DMS114 treated with DMSO at 0.1 percent for 48 hours (cell line): ENCODE measurements around the gene IL1B.

Experiments used
- DNase-seq: peaks from one replicate; lab custom pipeline; 2025; ENCODE audit not compliant: unreplicated experiment; lab: John Stamatoyannopoulos, UW

IL1B gene

DNA sequence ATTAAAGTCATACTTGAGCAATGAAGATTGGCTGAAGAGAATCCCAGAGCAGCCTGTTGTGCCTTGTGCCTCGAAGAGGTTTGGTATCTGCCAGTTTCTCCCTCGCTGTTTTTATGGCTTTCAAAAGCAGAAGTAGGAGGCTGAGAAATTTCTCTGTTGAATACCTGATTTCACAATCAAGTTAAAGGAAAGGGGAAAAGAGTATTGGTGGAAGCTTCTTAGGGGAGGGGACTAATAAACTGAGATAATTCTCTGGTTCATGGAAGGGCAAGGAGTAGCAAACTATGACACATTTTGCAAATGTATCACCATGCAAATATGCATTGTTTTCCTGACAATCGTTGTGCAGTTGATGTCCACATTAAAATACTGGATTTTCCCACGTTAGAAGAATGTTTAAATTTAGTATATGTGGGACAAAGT lies at the start of gene IL1B:
Gene IL1B (minus strand): TSS at position 85 of the 423 bp plus-strand sequence. CDS start 550 bp downstream, outside the sequence.
- no peak for DNase-seq

DNA sequence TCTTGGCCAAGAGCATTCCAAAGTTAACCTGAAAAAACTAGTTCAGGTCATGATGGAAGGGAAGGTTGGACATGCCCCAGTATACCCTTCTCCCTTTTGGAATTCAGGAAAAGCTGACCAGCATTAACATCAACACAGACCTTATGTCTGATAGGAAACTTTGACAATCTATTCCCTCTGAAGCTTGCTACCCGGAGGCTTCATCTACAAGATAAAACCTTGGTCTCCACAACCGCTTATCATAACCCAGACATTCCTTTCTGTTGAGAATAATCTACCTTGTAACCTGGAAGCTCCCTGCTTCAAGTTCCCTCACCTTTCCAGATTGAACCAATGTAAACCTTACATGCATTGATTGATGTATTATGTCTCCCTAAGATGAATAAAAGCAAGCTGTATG lies 49.7 kb upstream of the IL1B start:
- DNase-seq: no peak

DNA sequence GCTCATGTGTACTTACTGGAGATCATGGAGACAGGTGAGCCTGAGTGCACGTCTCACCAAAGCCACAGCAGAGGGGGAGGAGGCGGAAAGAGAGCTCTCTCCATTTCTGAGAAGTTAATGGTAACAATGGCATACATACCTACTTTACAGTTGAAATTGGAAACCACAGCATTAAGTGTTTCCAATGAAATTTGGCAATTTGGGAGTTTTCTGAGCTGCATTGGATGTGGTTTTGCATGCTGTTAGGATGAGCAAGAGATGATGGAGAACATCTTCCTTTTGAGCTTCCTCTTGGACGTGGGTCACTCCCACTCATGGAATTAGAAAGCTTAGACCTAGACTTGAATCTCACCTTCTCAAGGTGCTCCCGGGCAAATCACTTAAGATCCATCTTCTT lies 48.9 kb upstream of the IL1B start:
- DNase-seq: no peak

DNA sequence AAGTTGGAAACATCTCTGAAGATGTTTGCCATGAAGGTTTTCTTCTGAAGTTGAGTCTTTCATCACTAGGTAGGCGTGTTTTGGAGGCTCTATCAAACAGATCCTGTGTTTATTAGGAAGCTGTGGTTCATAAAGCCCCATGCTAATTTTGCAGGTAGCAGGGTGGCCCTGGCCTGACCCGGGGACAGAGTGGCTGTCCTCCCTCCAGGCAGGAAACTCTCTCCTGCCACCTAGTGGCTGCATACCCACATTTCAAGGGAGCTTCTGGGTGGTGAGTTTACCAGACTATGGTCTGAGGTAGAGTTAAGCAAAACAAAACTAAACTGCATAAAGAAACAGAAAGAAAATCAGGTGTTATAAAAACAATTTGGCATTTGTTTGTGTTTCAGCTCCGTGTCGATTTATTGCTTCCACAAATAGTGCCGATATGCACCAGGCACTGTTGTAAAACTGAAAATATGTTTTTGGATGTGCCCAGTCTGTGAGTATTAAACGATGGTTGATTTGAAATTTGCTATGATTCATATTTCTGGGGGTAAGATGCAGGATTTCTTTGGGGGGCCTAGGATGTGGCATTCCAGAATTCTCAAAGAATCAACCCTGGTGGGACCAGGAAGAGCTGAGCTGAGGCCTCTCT lies 48.4 kb upstream of the IL1B start:
- DNase-seq: no peak

DNA sequence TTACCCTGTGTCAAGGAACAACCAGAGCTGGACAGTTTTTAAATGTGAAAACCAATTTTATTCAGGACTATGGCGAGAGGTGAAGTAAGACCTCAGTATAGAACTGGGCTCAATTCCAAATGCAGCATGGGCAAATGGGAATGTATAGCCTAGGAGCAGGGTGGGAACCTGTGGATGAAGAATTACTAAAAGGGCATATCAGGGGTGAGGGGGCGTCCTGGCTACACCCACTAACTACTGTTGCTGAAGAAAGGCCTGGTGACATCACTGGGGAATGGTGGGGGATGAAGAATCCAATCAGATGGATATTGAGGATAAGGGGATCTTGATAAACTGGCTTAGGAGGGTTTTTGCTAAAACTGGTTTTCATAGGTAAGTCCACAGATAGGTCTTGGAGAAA lies 47.1 kb upstream of the IL1B start:
- DNase-seq: no peak

DNA sequence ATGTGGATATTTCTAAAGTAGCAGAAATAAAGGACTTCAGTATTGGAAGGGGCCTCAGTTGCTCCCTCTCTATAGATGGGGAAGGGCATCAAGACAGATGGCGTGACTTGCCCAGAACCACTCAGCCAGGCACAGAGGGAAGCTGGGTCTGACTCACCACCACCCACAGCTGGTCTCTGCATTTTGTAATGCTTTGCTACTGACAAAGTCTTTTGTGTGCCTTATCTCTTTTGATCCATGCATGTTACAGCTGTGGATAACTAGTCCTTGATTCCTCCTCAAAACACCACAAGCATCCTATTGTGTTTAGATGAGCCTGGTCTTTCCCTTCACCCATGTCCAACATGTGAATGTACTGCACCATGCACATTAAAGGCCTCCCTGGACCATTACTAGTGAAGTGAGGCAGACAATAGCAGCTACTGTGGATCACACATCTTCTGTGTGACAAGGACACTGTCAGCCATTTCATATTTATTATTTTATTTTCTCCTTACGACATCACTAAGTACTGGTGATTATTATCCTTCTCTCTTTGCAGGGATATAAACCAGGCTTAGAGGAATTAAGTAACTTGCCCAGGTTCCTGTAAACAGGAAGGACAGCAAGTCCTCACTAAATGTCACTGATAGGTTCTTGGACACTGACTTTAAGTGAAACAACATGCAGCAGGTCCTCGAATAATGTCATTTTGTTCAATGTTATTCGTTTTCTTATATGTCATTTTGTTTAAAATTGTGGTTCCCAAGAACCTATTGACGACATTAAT lies 44.8 kb upstream of the IL1B start:
- DNase-seq: no peak

DNA sequence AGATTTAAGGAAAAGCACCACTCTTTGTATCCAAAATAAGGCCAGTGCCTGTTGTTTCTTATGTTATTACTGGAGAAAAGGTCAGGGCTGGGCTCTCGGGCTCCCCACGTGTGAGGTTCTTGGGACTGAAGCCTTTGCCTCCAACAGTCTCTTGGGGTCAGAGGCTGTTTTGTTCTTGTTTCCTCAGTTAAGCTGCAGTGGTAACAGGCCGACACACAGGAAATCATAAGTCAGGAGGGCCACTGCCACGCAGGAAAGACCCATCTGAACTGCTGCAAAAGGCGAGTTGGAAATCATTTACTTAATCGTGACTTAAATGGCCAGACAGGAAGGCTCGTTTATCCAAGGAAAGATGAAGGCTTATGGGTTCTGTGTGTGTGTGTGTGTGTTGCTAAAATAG lies 44.1 kb upstream of the IL1B start:
- DNase-seq: no peak

DNA sequence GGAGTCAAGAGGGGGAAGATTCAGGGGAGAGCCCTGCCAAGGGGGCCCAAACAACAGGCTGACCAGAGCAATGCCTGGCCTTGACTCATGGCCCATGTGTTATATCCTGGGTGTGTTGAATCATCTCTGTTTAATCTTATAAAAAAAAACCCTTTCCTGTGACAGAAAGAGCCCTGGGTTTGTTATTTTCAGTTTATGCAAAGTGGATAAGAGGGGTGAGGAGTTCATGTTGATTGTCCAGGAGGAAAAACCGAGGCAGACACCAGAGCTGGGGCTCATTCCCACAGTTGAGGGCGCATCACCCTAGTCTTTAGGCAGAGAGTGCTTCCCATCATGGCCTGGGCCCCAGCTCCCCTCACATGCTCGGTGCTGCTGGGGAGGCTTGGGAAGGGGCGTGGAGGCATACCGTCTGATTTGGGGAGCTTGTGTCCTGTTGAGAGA lies 43.5 kb upstream of the IL1B start:
- DNase-seq: no peak

DNA sequence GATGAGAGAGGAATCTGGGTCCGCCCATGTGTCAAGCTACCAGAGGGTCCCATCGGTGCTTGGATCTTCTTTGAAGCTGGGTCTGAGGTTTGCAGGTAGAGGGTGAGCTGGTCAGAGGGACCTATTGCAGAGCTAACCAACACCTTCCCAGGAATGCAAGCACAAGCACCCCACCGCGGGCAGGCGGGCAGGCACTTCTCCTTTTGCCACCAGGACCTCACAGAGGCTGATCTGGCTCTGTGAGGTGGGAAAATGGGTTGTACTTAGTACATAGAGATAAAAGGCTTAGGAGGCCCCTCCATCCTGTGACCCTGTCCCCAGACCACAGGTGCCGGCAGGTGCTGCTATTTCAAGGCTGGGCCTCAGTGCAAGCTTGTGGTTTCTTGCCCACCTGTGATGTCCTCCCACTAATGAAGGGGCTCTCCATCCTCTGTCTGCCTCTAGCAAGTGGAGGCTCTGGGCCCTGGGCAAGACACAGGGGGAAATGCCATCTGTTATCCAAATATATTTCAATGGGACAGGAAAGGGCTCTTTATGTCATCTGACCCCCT lies 43.0 kb upstream of the IL1B start:
- DNase-seq: no peak

DNA sequence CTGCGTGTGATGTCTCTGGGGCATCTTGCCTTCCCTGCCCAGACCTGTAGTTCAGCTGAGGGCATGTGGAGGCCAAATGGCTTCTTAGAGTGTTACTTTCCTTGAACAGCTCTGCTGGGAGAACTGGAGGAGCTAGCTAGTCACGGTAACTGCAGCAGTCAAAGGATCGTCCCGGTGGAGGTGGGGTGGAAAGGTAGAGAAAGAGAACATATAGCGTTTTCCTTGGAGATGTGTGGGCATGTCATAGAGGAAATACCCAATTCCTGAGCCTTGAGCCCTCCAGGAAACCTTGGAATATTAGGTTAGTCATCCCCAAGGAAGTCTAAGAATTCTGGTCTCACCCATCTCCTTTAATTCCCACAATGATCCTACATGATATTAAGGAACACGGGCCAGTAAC lies 40.8 kb upstream of the IL1B start:
- no peak for DNase-seq

DNA sequence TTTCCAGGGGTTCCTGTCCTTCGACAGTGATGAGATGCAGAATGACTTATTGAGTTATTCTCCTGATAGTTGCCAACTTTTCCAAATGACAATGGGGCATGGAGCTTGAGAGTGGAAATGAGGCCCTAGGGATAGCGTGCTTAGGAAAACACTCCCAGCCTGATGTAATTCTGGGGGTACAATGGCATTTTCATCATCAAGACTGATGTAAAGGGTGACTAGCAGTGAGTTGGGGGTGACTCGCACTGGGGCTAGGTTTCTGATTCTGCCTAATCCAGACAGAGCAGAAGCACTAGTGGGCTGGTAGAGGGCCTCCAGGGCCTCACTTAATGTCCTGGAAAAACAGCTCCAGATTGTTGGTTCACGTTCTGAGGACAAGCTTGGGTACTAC lies 40.4 kb upstream of the IL1B start:
- no peak for DNase-seq

DNA sequence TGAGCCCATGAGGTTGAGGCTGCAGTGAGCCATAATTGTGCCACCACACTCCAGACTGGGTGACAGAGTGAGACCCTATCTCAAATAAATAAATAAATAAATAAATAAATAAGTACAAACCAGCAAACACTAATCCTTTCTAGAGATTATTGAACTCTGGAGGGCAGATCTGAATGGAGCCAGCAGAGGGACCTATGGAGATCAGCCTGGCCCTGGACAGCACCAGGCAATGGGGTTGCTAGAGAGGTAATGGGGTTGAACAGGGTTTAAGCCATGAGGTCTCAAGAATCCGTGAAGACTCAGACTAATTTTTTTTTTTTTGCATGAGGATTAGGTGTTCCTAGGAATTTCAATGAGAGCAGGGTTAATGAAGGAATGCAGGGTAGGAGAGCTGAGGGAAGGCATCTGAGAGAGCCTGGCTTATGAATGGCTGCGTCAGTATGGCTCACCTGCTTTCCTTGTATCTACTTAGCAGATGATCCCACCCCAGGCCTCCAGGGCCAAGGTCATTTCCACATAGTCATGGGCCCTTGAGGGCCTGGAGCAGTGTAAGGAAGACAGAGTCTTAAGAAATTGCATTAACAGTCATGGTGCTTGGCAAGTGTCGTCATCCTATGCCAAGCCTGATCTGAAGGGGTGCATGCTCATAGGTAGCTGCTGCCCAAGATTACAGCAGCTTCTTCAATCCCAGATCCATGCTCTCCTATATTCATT lies 39.8 kb upstream of the IL1B start:
- DNase-seq: no peak

DNA sequence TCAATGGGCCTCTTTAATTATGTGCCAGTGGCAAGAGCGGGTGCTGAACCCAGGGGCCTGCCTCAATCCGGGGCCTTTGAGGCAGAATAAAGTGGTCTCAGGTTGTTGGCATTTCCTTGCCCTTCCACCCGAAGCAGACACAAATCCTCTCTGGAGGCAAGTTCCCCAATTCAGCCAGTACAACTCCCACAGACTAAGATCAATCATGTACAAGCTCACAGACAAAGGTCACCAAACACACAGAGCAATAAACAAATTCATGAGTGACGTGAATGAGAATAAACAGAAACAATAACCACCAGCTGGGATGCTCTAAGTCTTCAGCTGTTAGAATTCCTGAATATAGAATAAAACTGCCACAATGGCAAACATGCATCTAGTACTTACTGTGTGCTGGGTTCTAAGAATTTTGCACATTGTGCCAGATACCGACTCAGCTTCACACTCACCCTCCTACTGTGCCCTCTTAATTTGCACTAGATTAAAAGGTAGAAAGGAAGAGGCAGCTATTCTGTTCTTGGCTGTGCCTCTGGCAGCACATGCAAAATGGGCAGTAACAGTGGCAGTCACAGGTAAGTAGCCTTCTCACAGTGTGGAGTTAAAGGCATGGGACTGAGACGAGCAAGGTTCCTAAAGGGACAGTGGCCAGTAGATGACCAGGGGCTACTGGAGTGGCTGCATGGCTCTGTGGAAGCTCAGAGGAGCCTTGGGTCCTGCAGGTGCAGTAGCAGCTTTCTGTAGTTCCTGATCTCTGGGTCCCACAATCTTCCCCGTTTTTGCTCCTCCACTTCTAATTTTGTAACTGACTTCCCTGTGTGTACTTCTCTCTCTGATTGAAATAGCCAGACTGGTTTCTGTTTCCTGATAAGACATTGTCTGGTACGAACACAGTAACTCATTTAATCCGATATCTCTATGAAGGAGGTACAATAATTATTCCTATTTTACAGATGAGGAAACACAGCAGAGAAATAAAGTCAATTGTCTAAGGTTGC lies 34.6 kb upstream of the IL1B start:
- DNase-seq: no peak

DNA sequence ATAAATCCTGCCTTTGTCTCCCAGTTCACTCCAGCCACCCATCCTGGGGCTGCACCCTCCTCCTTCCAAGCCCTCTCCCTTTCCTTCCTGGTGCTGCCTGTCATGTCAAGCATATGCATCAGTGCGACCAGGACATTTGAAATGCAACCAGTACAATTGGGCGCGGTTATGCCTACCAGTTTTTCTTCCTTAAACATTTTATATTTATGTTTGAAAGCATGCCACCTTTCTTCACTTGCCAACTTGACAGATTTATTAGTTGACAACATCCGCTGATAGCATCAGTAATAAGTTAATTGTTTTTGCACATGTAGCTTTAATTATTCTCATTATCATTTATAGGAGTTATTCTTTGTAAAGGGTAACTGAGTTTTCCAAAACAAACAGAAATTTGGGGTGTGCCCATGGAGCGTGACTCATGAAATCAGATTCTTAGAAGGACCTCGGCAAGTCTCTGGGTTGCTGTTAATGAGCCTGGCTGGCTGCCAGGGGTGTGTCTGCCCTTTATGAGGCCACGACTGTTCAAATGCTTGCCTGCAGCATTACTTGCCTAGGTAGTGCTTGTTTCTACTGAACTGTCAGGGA lies 32.8 kb upstream of the IL1B start:
- no peak for DNase-seq

DNA sequence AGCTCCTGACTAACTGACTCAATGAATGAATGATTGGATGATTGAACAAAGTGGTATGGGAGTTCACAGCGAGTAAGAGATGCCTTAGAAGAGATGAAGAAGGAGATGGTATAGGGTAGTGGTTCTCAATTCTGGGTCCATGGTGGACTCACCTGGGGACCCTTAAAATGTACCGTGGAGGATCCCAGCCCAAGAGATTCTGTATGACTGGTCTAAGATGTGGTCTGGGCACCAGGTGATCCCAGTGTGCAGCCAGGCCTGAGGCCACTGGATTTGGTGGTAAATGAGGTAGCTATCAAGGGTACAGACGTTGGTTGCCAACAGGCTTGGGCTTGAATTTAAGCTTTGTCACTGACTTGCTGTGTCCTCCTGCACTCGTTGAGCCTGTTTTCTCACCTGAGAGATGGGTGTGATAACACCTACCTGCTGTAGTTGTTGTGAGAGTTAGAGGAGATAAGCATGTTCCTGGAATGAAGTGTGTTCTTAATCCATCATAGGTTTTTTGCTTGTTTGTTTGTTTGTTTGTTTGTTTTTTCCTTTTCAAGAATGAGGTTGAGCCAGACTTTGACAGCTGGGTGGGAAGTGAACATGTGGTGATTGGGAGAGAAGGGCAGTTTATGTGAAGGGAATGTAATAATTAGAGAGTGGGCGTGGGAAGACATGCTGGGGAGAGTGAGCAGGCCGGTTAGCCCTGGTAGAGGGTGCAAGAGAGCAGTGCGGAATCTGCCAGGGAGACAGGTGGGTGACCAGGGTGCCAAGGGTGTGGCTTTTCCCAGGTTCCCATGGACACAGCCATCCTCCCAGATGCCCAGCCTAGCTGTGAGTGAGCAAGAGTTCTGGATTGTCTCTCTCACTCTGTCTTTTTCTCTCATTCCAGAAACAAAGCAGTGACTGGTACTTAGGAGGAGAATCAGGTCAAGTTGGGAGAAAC lies 31.4 kb upstream of the IL1B start:
- DNase-seq: no peak

DNA sequence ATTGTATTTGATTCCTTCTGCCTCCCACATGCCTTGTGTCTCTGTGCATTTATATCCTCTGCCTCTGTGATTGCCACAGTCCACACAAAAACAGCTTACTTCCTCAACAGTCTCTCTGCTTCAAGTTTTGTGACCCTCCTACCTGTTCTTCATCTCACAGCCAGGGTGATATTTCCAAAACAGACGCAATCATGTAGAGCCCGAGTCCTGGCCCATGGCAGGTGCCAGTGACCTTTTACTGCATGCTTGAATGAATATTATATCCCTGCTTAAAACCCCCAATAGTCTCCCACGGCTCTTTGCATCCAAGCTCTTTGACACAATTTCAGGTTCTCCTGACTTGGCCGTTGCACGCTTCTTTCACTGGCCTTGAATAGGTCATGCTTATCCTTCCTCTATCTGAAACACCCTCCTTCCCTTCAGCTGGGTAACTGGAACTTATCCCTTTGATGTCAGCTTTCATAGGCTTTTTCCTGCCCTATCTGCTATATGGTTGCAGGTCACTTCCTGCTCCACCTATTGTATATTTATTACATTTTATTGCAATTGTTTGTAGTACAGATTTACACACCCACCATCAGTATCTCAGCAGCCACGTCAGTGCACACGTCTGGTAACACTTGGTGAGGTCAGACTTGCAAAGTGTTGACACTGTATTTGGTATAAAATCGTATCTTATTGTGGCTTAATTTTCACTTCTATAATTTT lies 29.7 kb upstream of the IL1B start:
- DNase-seq: no peak

DNA sequence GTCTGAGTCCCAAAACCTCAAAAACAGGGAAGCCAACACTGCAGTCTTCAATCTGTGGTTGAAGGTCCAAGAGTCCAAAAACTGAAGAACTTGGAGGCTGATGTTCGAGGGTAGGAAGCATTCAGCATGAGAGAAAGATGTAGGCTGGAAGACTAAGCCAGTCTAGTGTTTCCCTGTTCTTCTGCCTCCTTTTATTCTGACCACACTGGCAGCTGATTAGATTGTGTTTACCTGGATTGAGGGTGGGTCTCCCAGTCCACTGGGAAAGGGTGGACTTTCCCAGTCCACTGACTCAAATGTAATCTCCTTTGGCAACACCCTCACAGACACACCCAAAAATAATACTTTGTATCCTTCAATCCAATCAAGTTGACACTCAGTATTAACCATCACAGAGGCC lies 27.5 kb upstream of the IL1B start:
- no peak for DNase-seq

DNA sequence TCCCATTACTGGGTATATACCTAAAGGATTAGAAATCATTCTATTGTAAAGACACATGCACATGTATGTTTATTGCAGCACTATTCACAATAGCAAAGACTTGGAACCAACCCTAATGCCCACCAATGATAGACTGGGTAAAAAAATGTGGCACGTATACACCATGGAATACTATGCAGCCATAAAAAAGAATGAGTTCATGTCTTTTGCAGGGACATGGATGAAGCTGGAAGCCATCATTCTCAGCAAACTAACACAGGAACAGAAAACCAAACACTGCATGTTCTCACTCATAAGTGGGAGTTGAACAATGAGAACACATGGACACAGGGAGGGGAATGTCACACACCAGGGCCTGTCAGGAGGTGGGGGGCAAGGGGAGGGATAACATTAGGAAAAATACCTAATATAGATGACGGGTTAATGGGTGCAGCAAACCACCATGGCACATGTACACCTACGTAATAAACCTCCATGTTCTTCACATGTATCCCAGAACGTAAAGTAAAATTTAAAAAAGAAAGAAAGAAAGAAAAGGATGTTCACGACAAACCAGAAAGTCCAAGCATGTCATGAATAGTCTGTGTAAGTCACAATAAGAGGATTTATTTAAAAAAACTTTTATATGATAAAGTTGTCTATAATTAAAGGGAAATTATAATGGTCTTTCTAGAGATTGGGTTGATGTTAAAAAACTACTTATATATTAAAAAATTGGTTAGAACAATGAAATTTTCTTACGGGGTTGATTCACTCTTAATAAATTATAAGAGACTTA lies 23.0 kb upstream of the IL1B start:
- DNase-seq: peak; percentile 4
